ENCODE data around the gene EHBP1. TPM values are rescaled to one million over a fixed set of nuclear protein-coding genes. Genes with fewer than 3 reads are reported as not detected.
A peak's percentile ranks its signal among the peaks of the same experiment; 100 is the strongest.

EHBP1 gene
- total and polyA plus RNA-seq, 2 donors (not counting 1 experiment from before 2014, with no cell fraction given): 129 to 191 TPM

DNA sequence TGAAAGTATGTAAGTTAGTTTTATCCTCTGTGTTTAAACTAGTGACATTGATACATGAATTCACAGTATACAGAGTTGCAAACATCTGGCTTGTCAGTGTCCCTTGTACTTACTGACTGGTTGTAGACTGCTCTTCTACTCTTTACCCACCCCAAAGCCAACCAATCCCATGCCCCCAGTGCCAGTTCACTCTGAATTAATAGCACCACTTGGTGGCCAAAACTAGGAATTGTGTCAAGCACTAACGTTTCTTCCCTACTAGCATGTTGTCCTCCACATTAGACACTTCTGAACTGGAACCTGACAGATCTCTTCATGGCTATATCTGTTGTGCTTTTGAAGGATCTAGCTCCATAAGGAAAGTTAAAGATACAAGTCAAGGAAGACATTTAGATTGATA is 317.9 kb downstream of the EHBP1 start:
- H3K9ac ChIP-seq (ENCODE audit: insufficient read depth, low read length): no peak overlapping the region
- no peak overlapping the region for H3K4me3 ChIP-seq (replicated peaks in 1 of 4; ENCODE audit: control extremely low read depth in 1 of 4, insufficient read depth in 1 of 4, low read depth in 3 of 4, low read length in 4 of 4)
- no peaks in the 10 kb centered on the region for H4K20me1 ChIP-seq (ENCODE audit: control insufficient read depth, extremely low read depth, insufficient read depth, low read length)
- H3K27ac ChIP-seq (ENCODE audit: insufficient read depth, low read length): no peak overlapping the region
- H3K79me2 ChIP-seq (ENCODE audit: control insufficient read depth, insufficient read depth, low read length): no peaks in the 10 kb centered on the region
- H2AFZ ChIP-seq (ENCODE audit: low read length): no peak overlapping the region
- no peaks in the 10 kb centered on the region for H3K27me3 ChIP-seq (ENCODE audit: control insufficient read depth, insufficient read depth, low read length)
- TF ChIP-seq, protein P1, sequence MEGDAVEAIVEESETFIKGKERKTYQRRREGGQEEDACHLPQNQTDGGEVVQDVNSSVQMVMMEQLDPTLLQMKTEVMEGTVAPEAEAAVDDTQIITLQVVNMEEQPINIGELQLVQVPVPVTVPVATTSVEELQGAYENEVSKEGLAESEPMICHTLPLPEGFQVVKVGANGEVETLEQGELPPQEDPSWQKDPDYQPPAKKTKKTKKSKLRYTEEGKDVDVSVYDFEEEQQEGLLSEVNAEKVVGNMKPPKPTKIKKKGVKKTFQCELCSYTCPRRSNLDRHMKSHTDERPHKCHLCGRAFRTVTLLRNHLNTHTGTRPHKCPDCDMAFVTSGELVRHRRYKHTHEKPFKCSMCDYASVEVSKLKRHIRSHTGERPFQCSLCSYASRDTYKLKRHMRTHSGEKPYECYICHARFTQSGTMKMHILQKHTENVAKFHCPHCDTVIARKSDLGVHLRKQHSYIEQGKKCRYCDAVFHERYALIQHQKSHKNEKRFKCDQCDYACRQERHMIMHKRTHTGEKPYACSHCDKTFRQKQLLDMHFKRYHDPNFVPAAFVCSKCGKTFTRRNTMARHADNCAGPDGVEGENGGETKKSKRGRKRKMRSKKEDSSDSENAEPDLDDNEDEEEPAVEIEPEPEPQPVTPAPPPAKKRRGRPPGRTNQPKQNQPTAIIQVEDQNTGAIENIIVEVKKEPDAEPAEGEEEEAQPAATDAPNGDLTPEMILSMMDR (conservative IDR thresholded peaks at IDR 0.05 in 1 of 2, IDR thresholded peaks at IDR 0.05 in 1 of 2; ENCODE audit: low read depth in 1 of 2, low read length in 2 of 2): peak; percentile 25 to 47
- TF ChIP-seq EZH2 (IDR thresholded peaks at IDR 0.05; ENCODE audit: low read length, missing control alignments): no peak
- peaks cover 1% of the 10 kb centered on the region for H3K36me3 ChIP-seq (ENCODE audit: control insufficient read depth, insufficient read depth, low read length)
- H3K9me3 ChIP-seq (ENCODE audit: control insufficient read depth, insufficient read depth, low read depth, low read length): no peaks in the 10 kb centered on the region
- no peak overlapping the region for H3K4me2 ChIP-seq (ENCODE audit: extremely low read depth, insufficient read depth, low read length)
- DNase-seq (ENCODE audit: low read depth in 2 of 2): peak; percentile 30 to 53
- no peaks in the 10 kb centered on the region for H3K4me1 ChIP-seq (ENCODE audit: control insufficient read depth, extremely low read depth, insufficient read depth, low read length)

DNA sequence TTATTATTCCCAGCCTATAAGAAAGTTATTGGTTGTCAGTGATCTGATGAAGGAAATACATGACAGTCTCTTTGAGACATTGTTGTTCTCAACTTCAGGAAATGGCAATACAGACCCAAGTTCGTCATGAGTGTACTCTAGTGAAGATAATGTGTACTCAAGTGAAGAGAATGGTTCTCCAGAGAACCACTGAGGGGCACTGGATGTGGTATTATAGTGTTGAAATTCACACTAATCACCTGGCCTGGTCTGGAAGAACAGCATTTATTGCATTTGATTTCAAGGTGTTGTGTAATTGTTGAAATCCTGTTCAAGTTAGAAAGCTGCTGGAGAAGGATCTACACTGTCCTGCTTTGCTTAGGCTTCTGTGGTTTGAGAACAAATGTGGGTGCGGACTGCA is 321.7 kb downstream of the EHBP1 start:
- Histone ChIP-seq H3K9me3 (ENCODE audit: control insufficient read depth, insufficient read depth, low read depth, low read length) (no peaks in the 10 kb centered on the region), H4K20me1 (ENCODE audit: control insufficient read depth, extremely low read depth, insufficient read depth, low read length) (no peaks in the 10 kb centered on the region), H3K27me3 (ENCODE audit: control insufficient read depth, insufficient read depth, low read length) (no peaks in the 10 kb centered on the region), H3K36me3 (ENCODE audit: control insufficient read depth, insufficient read depth, low read length) (peaks cover under 1% of the 10 kb centered on the region), H3K4me3 (replicated peaks in 1 of 4; ENCODE audit: control extremely low read depth in 1 of 4, insufficient read depth in 1 of 4, low read depth in 3 of 4, low read length in 4 of 4) (no peak overlapping the region), H3K4me2 (ENCODE audit: extremely low read depth, insufficient read depth, low read length) (no peak overlapping the region), H3K27ac (ENCODE audit: insufficient read depth, low read length) (no peak overlapping the region), H3K79me2 (ENCODE audit: control insufficient read depth, insufficient read depth, low read length) (no peaks in the 10 kb centered on the region), H2AFZ (ENCODE audit: low read length) (no peak overlapping the region), H3K4me1 (ENCODE audit: control insufficient read depth, extremely low read depth, insufficient read depth, low read length) (no peaks in the 10 kb centered on the region), H3K9ac (ENCODE audit: insufficient read depth, low read length) (no peak overlapping the region)
- no peak for DNase-seq (ENCODE audit: low read depth in 2 of 2)
- TF ChIP-seq, protein P1 (conservative IDR thresholded peaks at IDR 0.05 in 1 of 2, IDR thresholded peaks at IDR 0.05 in 1 of 2; ENCODE audit: low read depth in 1 of 2, low read length in 2 of 2): no peak
- no peak for TF ChIP-seq EZH2 (IDR thresholded peaks at IDR 0.05; ENCODE audit: low read length, missing control alignments)

DNA sequence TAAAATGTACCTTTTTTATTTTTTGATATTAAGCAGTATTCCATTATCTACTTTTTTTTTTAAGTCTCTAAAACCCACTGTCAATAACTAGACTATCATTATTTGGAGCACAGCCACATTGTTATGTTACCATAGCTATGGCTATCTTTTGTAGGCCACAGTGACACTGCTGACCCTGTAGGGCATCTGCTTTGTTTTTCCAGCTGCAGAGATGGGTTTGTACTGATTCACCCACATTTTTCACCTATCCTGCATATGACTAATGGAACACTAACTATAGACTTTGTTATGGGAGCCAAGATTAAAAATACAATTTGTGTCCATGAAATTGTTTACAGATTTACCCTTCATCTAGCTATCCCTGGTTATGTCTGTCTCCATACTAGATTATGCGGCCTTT is 323.5 kb downstream of the EHBP1 start:
- no peaks in the 10 kb centered on the region for H3K9me3 ChIP-seq (ENCODE audit: control insufficient read depth, insufficient read depth, low read depth, low read length)
- H3K9ac ChIP-seq (ENCODE audit: insufficient read depth, low read length): no peak overlapping the region
- H3K27ac ChIP-seq (ENCODE audit: insufficient read depth, low read length): no peak overlapping the region
- H3K4me3 ChIP-seq (replicated peaks in 1 of 4; ENCODE audit: control extremely low read depth in 1 of 4, insufficient read depth in 1 of 4, low read depth in 3 of 4, low read length in 4 of 4): no peak overlapping the region
- H4K20me1 ChIP-seq (ENCODE audit: control insufficient read depth, extremely low read depth, insufficient read depth, low read length): no peaks in the 10 kb centered on the region
- H3K4me2 ChIP-seq (ENCODE audit: extremely low read depth, insufficient read depth, low read length): no peak overlapping the region
- H3K79me2 ChIP-seq (ENCODE audit: control insufficient read depth, insufficient read depth, low read length): no peaks in the 10 kb centered on the region
- H2AFZ ChIP-seq (ENCODE audit: low read length): no peak overlapping the region
- no peak for TF ChIP-seq EZH2 (IDR thresholded peaks at IDR 0.05; ENCODE audit: low read length, missing control alignments)
- TF ChIP-seq, protein P1 (conservative IDR thresholded peaks at IDR 0.05 in 1 of 2, IDR thresholded peaks at IDR 0.05 in 1 of 2; ENCODE audit: low read depth in 1 of 2, low read length in 2 of 2): no peak
- no peaks in the 10 kb centered on the region for H3K4me1 ChIP-seq (ENCODE audit: control insufficient read depth, extremely low read depth, insufficient read depth, low read length)
- DNase-seq (ENCODE audit: low read depth in 2 of 2): peak in 1 of 2 donors; percentile 48
- H3K27me3 ChIP-seq (ENCODE audit: control insufficient read depth, insufficient read depth, low read length): no peaks in the 10 kb centered on the region
- H3K36me3 ChIP-seq (ENCODE audit: control insufficient read depth, insufficient read depth, low read length): no peaks in the 10 kb centered on the region

Measured in fibroblast of lung (primary cell).